Stomach (tissue), 9 donors: ENCODE measurements around the gene MFAP4. TPM values are rescaled to one million over a fixed set of nuclear protein-coding genes. Genes with fewer than 3 reads are reported as not detected.

ENCODE experiments used
- DNase-seq, 2 donors: peaks; one replicate each; pipeline versions ENCODE4 v3.0.0 to v3.0.0-alpha.2; 2013 to 2019
- H3K27ac ChIP-seq, 5 donors: fragments of 200-600 bp in 4 of 5; sonication (generic) in 4 of 5; one replicate each; pipeline ENCODE4 v1.5.1; 2013 to 2019; ENCODE audit warnings: mild to moderate bottlenecking in 1 of 5, moderate library complexity in 1 of 5
- H3K27me3 ChIP-seq, 3 donors: fragments of 200-600 bp; sonication (generic); one replicate each; pipeline ENCODE4 v1.5.1; 2017 to 2019; ENCODE audit warnings: mixed run types in 1 of 3
- H3K36me3 ChIP-seq, 4 donors: fragments of 200-600 bp; sonication (generic); 1 replicate in 3 of 4; 2 replicates in 1 of 4; pipeline ENCODE4 v1.5.1; 2016 to 2019
- H3K4me1 ChIP-seq, 4 donors: fragments of 200-600 bp; sonication (generic); one replicate each; pipeline ENCODE4 v1.5.1; 2016 to 2019
- H3K4me3 ChIP-seq, 4 donors: fragments of 200-600 bp; sonication (generic) in 3 of 4; one replicate each; pipeline ENCODE4 v1.5.1; 2016 to 2019; ENCODE audit warnings: mild to moderate bottlenecking in 1 of 4
- H3K9me3 ChIP-seq, 4 donors: fragments of 200-600 bp; sonication (generic); one replicate each; pipeline ENCODE4 v1.5.1; 2016 to 2019
- CTCF ChIP-seq, 7 experiments: fragments of 450-650 bp in 4 of 7; fragments of 200-600 bp in 3 of 7; sonication (generic) in 3 of 7; IDR thresholded peaks; one replicate each; pipeline ENCODE4 v1.5.1; 2016 to 2019; ENCODE audit warnings: antibody characterized with exemption in 7 of 7, control low read depth in 2 of 7, mild to moderate bottlenecking in 1 of 7
- EP300 ChIP-seq: sonication (generic); formaldehyde crosslinking; IDR thresholded peaks from one replicate; pipeline ENCODE4 v1.6.1; 2017; ENCODE audit warnings: antibody characterized with exemption
- POLR2A ChIP-seq, 4 donors: fragments of 450-650 bp; IDR thresholded peaks; one replicate each; pipeline ENCODE4 v1.6.1; 2016; ENCODE audit warnings: antibody characterized with exemption in 4 of 4, control low read depth in 2 of 4, mild to moderate bottlenecking in 1 of 4, moderate library complexity in 1 of 4
- POLR2AphosphoS5 ChIP-seq, 3 donors: sonication (generic); formaldehyde crosslinking; IDR thresholded peaks; one replicate each; pipeline ENCODE4 v1.6.1; 2016; ENCODE audit warnings: antibody characterized with exemption in 3 of 3
- WGBS, 5 donors: extraction: QIAGEN DNeasy Blood & Tissue Kit in 3 of 5; methylation state at CpG; one replicate each; pipeline versions ENCODE4 v1.1.5 to v1.1.7; 2013 to 2018; 5-methylcytosine and 5-hydroxymethylcytosine counted together
- intact Hi-C: fragments of 100-400 bp; cut with DNase I; formaldehyde crosslinking; loops from one replicate; pipeline ENCODE4 v1.15.1; 2023; ENCODE audit warnings: low total_unique reads
- polyA plus RNA-seq, 3 donors: library from polyadenylated mRNA; stranded (reverse); fragments of 200-250 nt; gene quantifications; one replicate each; pipeline ENCODE4 v1.2.3, GENCODE V29; 2013
- total RNA-seq, 5 donors: library from RNA; depleted of rRNA; stranded (reverse); fragments of >200 nt; gene quantifications; one replicate each; pipeline versions ENCODE4 v1.1.0 to v1.2.3, GENCODE V29; 2014 to 2016
- donor health status: healthy with polysubstance abuse.
- donor health status: Bipolar disorder and iron deficiency.
- donor health status: healthy.

MFAP4 gene
- total and polyA plus RNA-seq, 8 donors: 29.3 to 125 (median 55.4) TPM

- no peak for TF ChIP-seq POLR2A (IDR thresholded peaks at IDR 0.05)
- TF ChIP-seq EP300: no peak
- TF ChIP-seq CTCF (IDR thresholded peaks at IDR 0.05): no peak
- no peak for TF ChIP-seq POLR2AphosphoS5 (IDR thresholded peaks at IDR 0.05)
- Histone ChIP-seq H3K4me1 (peaks cover 0 to 17% (median 14%) of the 10 kb centered on the region in 4 donors), H3K36me3 (peaks cover 0 to 27% (median 15%) of the 10 kb centered on the region in 4 donors), H3K27me3 (no peaks in the 10 kb centered on the region), H3K4me3 (peak overlapping the region in 2 of 4 donors; percentile 77 to 87), H3K27ac (peak overlapping the region in 1 of 5 donors; percentile 92), H3K9me3 (no peaks in the 10 kb centered on the region)
- WGBS, 5 donors: 76 to 79% (median 78%) methylated on average over 6 of the region's 6 CpGs
- peak in 1 of 2 donors; percentile 23 for DNase-seq
- intact Hi-C loops: loop anchor here (10.0 kb wide), 1 partner anchor 403 kb away; no protein-coding TSS in a partner anchor
Observed at GRCh38 chr17:19361326-19361725, 25.7 kb downstream of the MFAP4 start.

- H3K27ac ChIP-seq: no peak overlapping the region
- no peaks in the 10 kb centered on the region for H3K27me3 ChIP-seq
- H3K4me1 ChIP-seq: peaks cover 0 to 17% (median 14%) of the 10 kb centered on the region in 4 donors
- H3K36me3 ChIP-seq: peaks cover 0 to 29% (median 17%) of the 10 kb centered on the region in 4 donors
- no peak for TF ChIP-seq POLR2AphosphoS5 (IDR thresholded peaks at IDR 0.05)
- TF ChIP-seq CTCF (IDR thresholded peaks at IDR 0.05): no peak
- TF ChIP-seq EP300: no peak
- TF ChIP-seq POLR2A (IDR thresholded peaks at IDR 0.05): no peak
- DNase-seq: no peak
- intact Hi-C loops: loop anchor here (10.0 kb wide), 1 partner anchor 404 kb away; no protein-coding TSS in a partner anchor
- no peak overlapping the region for H3K4me3 ChIP-seq
- no peaks in the 10 kb centered on the region for H3K9me3 ChIP-seq
- WGBS, 5 donors: 87 to 91% (median 89%) methylated on average over 6 to 8 of the region's 8 CpGs
Observed at GRCh38 chr17:19360772-19361171, 26.2 kb downstream of the MFAP4 start.

DNA sequence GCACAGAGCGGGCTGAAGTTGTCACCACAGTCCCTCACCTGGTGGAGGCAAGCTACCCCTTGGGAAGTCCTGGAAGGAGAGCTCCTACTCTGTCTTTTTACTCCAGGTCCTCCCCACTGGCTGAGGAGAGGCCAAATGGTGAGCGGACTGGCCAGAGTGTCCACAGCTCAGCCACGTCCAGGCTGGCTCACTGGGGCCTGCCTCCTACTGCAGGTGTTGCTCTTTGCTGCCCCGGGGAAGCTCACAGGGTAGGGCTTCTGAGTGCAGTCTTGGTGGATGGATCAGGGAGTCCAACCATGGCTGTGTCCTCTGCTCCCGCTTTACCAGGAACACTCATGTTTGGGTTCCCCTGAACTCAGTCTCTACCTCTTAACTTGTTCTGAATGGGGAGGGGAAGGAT is 27.1 kb downstream of the MFAP4 start:
- H3K27ac ChIP-seq: no peak overlapping the region
- intact Hi-C loops: loop anchor here (10.0 kb wide), 1 partner anchor 405 kb away; no protein-coding TSS in a partner anchor
- no peak for DNase-seq
- peaks cover 0 to 17% (median 14%) of the 10 kb centered on the region in 4 donors for H3K4me1 ChIP-seq
- TF ChIP-seq CTCF (IDR thresholded peaks at IDR 0.05) (no peak), POLR2A (IDR thresholded peaks at IDR 0.05) (no peak), POLR2AphosphoS5 (IDR thresholded peaks at IDR 0.05) (no peak), EP300 (no peak)
- no peak overlapping the region for H3K4me3 ChIP-seq
- no peaks in the 10 kb centered on the region for H3K9me3 ChIP-seq
- 86 to 97% (median 93%) methylated on average over 4 to 5 of the region's 5 CpGs for WGBS, 5 donors
- H3K36me3 ChIP-seq: peaks cover 0 to 29% (median 17%) of the 10 kb centered on the region in 4 donors
- H3K27me3 ChIP-seq: no peaks in the 10 kb centered on the region

DNA sequence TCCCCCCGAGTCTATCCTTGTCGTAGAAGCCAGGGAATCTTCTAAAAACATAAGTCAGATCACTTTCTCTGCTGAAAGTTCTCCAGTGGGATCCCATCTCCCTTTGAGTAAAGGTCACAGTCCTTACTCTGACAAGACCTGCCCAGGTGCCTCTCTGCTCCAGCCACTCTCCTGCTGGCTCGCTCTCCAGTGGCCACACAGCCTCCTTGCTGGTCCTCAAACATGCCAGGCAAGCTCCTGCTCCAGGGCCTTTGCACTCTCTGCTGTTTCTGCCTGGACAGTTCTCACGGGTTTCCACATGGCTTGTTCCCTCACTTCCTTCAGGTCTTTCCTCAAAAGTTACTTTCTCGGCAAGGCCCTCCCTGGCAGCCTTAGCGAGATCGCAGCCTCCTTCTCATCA is 27.8 kb downstream of the MFAP4 start:
- intact Hi-C loops: no loop called here
- Histone ChIP-seq H3K4me1 (peaks cover 0 to 17% (median 14%) of the 10 kb centered on the region in 4 donors), H3K4me3 (no peak overlapping the region), H3K36me3 (peaks cover 0 to 29% (median 17%) of the 10 kb centered on the region in 4 donors), H3K9me3 (no peaks in the 10 kb centered on the region), H3K27ac (no peak overlapping the region), H3K27me3 (no peaks in the 10 kb centered on the region)
- WGBS, 5 donors: 72 to 89% (median 87%) methylated on average over 7 of the region's 7 CpGs
- no peak for TF ChIP-seq POLR2AphosphoS5 (IDR thresholded peaks at IDR 0.05)
- TF ChIP-seq CTCF (IDR thresholded peaks at IDR 0.05): no peak
- no peak for TF ChIP-seq POLR2A (IDR thresholded peaks at IDR 0.05)
- TF ChIP-seq EP300: no peak
- no peak for DNase-seq
